D721Med (cell line): ENCODE data around the gene SCNN1B.

Experiments used
- DNase-seq: peaks from one replicate; pipeline ENCODE4 v3.0.0; 2011; ENCODE audit warnings: low spot score; ENCODE audit not compliant: insufficient read length
- FAIRE-seq: peaks from 2 replicates; lab custom pipeline; 2011; peaks lifted over from hg19 to GRCh38; lab: Jason Lieb, UNC
- CTCF ChIP-seq: IDR thresholded peaks from 2 replicates; pipeline ENCODE4 v1.5.1; 2012; ENCODE audit warnings: mild to moderate bottlenecking, control low read depth; ENCODE audit not compliant: insufficient read depth; ENCODE audit errors: missing control alignments

The SCNN1B gene

GRCh38 chr16:23320693-23321092 lies 18.6 kb downstream of the SCNN1B start:
- no peak for FAIRE-seq
- no peak for DNase-seq
- no peak for TF ChIP-seq CTCF

DNA sequence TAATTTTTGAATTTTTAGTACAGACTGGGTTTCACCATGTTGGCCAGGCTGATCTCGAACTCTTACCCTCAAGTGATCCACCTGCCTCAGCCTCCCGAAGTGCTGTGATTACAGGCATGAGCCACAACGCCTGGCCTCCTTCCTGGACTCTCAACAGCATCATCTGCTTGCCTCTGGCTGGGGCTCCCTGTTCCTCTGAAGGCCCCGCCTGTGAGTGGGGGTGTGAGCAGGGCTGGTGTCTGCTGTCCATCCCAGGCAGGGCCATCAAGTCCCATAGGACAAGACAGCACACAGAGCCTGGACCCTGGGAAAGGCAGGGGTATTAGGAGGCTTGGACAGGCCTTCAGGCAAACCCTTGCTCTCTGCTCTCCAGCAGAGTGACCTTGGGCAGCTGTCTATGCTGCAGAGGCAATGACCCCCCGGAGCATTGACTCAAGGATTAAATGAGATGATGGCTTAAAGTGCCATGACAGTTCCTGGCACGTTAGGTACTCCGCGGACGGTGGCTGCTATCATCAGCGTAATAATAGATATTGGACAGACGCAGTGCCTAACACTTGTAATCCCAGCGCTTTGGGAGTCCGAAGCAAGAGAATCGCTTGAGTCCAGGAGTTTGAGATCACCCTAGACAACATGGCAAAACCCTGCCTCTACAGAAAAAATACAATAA lies 19.2 kb downstream of the SCNN1B start:
- DNase-seq (no peak), FAIRE-seq (no peak)
- TF ChIP-seq CTCF = no peak

DNA sequence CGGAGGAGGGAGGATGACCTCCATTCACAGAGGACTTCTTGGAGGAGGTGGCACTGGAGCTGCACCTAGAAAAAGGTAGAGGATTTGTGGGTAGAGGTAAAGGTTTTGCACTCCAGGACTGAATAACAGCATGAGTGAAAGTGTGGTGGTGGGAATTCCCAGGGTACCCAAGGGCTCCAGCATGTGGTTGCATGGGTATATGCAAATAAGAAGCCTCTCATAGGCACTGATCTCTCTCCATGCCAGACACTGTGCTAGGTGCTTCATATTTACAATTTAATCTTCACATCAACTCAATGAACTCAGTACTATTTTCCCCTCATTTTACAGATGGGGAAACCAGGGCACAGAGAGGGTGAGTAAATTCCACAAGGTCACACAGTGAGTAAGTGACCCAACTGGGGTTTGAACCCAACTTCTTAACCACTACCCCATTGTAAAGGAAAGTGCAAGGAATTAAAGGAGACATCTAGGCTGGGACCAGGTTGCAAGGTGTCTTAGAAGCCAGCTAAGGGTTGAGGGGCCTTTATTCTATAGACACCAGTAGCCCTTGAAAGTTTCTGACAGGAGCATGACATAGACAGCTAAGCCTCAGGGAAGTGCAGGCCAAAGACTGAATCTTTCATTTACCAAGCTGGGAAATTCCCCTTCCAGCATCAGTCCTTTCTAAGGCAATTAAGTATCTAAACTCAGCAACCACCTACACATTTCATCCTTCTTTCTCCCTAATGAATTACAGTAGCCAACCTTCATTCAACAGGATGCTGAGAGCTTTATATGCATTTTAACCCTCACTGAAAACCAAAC lies 21.3 kb downstream of the SCNN1B start:
- no peak for DNase-seq

DNA sequence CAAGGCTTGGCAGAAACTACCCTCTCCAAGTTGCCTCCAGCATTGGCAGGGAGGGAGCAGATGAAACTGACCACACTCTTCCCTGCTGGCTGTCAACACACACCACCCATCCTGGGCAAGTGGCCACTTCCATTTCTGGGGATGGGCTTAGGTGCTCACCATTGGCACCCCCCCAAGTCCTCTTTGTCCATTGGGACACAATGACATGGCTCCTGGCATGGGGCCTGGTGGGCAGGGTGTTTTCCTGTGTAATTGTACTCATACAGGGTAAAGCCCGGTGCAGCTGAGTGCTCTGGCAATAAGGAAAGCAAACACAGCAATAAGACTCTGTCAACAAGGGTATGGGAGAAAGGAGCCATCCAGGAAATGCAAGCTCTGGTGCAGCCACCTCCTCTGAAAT lies 22.6 kb downstream of the SCNN1B start:
- FAIRE-seq (no peak), DNase-seq (no peak)
- no peak for TF ChIP-seq CTCF

More for the DNA sequence above, 21.3 kb downstream of the SCNN1B start:
- FAIRE-seq = no peak
- TF ChIP-seq CTCF = no peak

GRCh38 chr16:23327836-23328235 lies 25.7 kb downstream of the SCNN1B start:
- DNase-seq = no peak
- no peak for TF ChIP-seq CTCF
- FAIRE-seq = no peak

- FAIRE-seq (no peak), DNase-seq (no peak)
- no peak for TF ChIP-seq CTCF
Observed at GRCh38 chr16:23330161-23330560, 28.1 kb downstream of the SCNN1B start.
